HPDE6-E6E7 (cell line): ENCODE results near the gene INIP.
"Not testable (repeated sequence)": the region's sequence is repeated elsewhere in the genome, so short reads cannot be mapped to it uniquely, and the experiment has no call there.

Experiments
- DNase-seq: peaks from one replicate; pipeline ENCODE4 v3.0.0; 2011; ENCODE audit warnings: missing footprints; ENCODE audit errors: extremely low spot score

INIP gene

GRCh38 chr9:112743216-112743836 is 25.4 kb upstream of the INIP start:
- no peak for DNase-seq

- DNase-seq = no peak
Observed at GRCh38 chr9:112734892-112735291, 17.0 kb upstream of the INIP start.

GRCh38 chr9:112731971-112732370 is 14.1 kb upstream of the INIP start:
- no peak for DNase-seq

GRCh38 chr9:112728401-112728800 is 10.5 kb upstream of the INIP start:
- DNase-seq = no peak

- no peak for DNase-seq
Observed at GRCh38 chr9:112726428-112726827, 8.5 kb upstream of the INIP start.

GRCh38 chr9:112725961-112726360 is 8.0 kb upstream of the INIP start:
- DNase-seq = no peak

- not testable (repeated sequence) for DNase-seq
Observed at GRCh38 chr9:112722749-112723148, 4.8 kb upstream of the INIP start.

GRCh38 chr9:112720113-112720780 is 2.3 kb upstream of the INIP start:
- DNase-seq = no peak

- no peak for DNase-seq
Observed at GRCh38 chr9:112719696-112720095, 1.8 kb upstream of the INIP start.

GRCh38 chr9:112719241-112719691 is 1.3 kb upstream of the INIP start:
- no peak for DNase-seq

- no peak for DNase-seq
Observed at GRCh38 chr9:112712678-112713077, 5.2 kb downstream of the INIP start.

- peak; percentile 13 for DNase-seq
Observed at GRCh38 chr9:112711050-112711689, 6.7 kb downstream of the INIP start.

- DNase-seq = no peak
Observed at GRCh38 chr9:112705768-112706427, 12.0 kb downstream of the INIP start.

GRCh38 chr9:112703304-112703703 is 14.6 kb downstream of the INIP start:
- DNase-seq = no peak

GRCh38 chr9:112700085-112700484 is 17.8 kb downstream of the INIP start:
- DNase-seq = no peak

- DNase-seq = no peak
Observed at GRCh38 chr9:112699230-112699629, 18.7 kb downstream of the INIP start.

GRCh38 chr9:112696461-112696860 is 21.5 kb downstream of the INIP start:
- DNase-seq = no peak

- DNase-seq = no peak
Observed at GRCh38 chr9:112694706-112695555, 23.0 kb downstream of the INIP start.

- DNase-seq = no peak
Observed at GRCh38 chr9:112689161-112689740, 28.7 kb downstream of the INIP start.

GRCh38 chr9:112680731-112681402 is 37.0 kb downstream of the INIP start:
- no peak for DNase-seq

- DNase-seq = no peak
Observed at GRCh38 chr9:112677040-112677439, 40.9 kb downstream of the INIP start.
